ENCODE results near the gene GALNT16.

DNA sequence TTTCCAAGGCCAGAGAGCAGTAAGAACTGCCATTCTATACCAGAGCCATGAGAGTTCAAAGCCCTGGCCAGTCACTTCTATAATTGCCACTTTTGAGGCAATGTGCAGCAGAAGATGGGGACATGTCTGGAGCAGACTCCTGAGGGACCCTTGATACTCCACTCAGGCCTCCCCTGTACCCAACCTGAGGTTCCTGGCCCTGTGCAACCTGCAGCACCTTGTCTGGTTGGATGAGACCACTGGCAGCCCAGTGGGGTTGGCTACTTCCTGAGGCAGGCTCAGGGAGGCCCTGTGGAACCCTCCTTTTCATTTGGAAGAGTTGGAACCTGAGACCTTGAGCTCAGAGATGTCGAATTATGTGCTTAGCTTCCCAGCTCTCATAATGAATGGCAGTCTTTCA is 54.4 kb downstream of the GALNT16 start:
- TF ChIP-seq, protein P1, sequence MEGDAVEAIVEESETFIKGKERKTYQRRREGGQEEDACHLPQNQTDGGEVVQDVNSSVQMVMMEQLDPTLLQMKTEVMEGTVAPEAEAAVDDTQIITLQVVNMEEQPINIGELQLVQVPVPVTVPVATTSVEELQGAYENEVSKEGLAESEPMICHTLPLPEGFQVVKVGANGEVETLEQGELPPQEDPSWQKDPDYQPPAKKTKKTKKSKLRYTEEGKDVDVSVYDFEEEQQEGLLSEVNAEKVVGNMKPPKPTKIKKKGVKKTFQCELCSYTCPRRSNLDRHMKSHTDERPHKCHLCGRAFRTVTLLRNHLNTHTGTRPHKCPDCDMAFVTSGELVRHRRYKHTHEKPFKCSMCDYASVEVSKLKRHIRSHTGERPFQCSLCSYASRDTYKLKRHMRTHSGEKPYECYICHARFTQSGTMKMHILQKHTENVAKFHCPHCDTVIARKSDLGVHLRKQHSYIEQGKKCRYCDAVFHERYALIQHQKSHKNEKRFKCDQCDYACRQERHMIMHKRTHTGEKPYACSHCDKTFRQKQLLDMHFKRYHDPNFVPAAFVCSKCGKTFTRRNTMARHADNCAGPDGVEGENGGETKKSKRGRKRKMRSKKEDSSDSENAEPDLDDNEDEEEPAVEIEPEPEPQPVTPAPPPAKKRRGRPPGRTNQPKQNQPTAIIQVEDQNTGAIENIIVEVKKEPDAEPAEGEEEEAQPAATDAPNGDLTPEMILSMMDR (IDR thresholded peaks at IDR 0.05; ENCODE audit: insufficient read depth, low read length): no peak
- TF ChIP-seq GABPA (IDR thresholded peaks at IDR 0.05; ENCODE audit: low read depth): no peak
- no peak for TF ChIP-seq POLR2AphosphoS5 (IDR thresholded peaks at IDR 0.05; ENCODE audit: low read depth)
- TF ChIP-seq, protein P2, sequence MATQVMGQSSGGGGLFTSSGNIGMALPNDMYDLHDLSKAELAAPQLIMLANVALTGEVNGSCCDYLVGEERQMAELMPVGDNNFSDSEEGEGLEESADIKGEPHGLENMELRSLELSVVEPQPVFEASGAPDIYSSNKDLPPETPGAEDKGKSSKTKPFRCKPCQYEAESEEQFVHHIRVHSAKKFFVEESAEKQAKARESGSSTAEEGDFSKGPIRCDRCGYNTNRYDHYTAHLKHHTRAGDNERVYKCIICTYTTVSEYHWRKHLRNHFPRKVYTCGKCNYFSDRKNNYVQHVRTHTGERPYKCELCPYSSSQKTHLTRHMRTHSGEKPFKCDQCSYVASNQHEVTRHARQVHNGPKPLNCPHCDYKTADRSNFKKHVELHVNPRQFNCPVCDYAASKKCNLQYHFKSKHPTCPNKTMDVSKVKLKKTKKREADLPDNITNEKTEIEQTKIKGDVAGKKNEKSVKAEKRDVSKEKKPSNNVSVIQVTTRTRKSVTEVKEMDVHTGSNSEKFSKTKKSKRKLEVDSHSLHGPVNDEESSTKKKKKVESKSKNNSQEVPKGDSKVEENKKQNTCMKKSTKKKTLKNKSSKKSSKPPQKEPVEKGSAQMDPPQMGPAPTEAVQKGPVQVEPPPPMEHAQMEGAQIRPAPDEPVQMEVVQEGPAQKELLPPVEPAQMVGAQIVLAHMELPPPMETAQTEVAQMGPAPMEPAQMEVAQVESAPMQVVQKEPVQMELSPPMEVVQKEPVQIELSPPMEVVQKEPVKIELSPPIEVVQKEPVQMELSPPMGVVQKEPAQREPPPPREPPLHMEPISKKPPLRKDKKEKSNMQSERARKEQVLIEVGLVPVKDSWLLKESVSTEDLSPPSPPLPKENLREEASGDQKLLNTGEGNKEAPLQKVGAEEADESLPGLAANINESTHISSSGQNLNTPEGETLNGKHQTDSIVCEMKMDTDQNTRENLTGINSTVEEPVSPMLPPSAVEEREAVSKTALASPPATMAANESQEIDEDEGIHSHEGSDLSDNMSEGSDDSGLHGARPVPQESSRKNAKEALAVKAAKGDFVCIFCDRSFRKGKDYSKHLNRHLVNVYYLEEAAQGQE (IDR thresholded peaks at IDR 0.05; ENCODE audit: insufficient replicate concordance, low read depth): no peak
- no peak for TF ChIP-seq SPI1 (IDR thresholded peaks at IDR 0.05; ENCODE audit: borderline replicate concordance, low read depth)
